ENCODE results near the gene LNPEP. TPM values are rescaled to one million over a fixed set of nuclear protein-coding genes. Genes with fewer than 3 reads are reported as not detected.

Gene LNPEP
- total and polyA plus RNA-seq, 2 of the 4 experiments (the other 2 are of a cell fraction): 3.6 to 27.4 TPM

DNA sequence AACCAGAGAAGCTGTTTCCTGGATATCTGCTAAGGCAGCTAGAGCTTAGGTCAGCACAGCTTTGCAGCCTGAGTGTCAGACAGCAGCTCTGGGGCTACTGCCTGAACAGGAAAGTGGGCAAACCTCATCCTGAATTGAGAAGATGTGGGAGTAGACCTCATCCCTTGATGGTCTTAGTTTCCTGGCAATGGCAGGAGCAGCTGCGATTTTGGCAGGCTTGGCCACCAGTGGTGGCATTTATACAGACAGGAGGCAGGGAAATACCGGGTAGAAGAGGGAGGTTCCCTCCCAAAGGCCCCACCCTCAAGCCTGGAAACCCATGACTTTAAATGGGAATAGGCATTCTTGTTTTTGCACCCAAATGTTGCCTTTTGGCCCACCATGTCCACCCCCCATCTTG, 136.8 kb downstream of the LNPEP start:
- H3K4me1 ChIP-seq (ENCODE audit: control insufficient read depth, insufficient read depth, low read length): no peaks in the 10 kb centered on the region
- H2BK120ac ChIP-seq (ENCODE audit: low read depth, low read length): no peak overlapping the region
- H2BK20ac ChIP-seq (ENCODE audit: low read depth, low read length): no peak overlapping the region
- H3K4me2 ChIP-seq (ENCODE audit: low read depth, low read length): no peak overlapping the region
- H2AK9ac ChIP-seq (replicated peaks; ENCODE audit: low read depth, low read length, poor library complexity): no peak overlapping the region
- no peak overlapping the region for H4K5ac ChIP-seq (ENCODE audit: low read depth, low read length)
- H3K27ac ChIP-seq (ENCODE audit: insufficient read depth, low read length): no peak overlapping the region
- H4K91ac ChIP-seq (ENCODE audit: insufficient read depth, low read depth, low read length): no peak overlapping the region
- ChIA-PET CTCF (no interaction called here), POLR2A (ENCODE audit: unreplicated experiment) (no interaction called here)
- no peaks in the 10 kb centered on the region for H3K9me3 ChIP-seq (ENCODE audit: control insufficient read depth, insufficient read depth, low read length)
- TF ChIP-seq RAD21 (IDR thresholded peaks at IDR 0.05; ENCODE audit: low read length) (no peak), FOS (IDR thresholded peaks at IDR 0.05; ENCODE audit: low read depth, low read length) (no peak), CEBPB (IDR thresholded peaks at IDR 0.05; ENCODE audit: low read depth, low read length) (no peak), NFE2L2 (IDR thresholded peaks at IDR 0.05; ENCODE audit: low read depth, low read length) (no peak), BHLHE40 (IDR thresholded peaks at IDR 0.05; ENCODE audit: low read depth, low read length) (no peak), MXI1 (IDR thresholded peaks at IDR 0.05; ENCODE audit: borderline replicate concordance, low read depth, low read length) (no peak)
- TF ChIP-seq, protein P1, sequence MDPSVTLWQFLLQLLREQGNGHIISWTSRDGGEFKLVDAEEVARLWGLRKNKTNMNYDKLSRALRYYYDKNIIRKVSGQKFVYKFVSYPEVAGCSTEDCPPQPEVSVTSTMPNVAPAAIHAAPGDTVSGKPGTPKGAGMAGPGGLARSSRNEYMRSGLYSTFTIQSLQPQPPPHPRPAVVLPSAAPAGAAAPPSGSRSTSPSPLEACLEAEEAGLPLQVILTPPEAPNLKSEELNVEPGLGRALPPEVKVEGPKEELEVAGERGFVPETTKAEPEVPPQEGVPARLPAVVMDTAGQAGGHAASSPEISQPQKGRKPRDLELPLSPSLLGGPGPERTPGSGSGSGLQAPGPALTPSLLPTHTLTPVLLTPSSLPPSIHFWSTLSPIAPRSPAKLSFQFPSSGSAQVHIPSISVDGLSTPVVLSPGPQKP (IDR thresholded peaks at IDR 0.05; ENCODE audit: borderline replicate concordance, low read depth, low read length): no peak
- H3K9me1 ChIP-seq (ENCODE audit: insufficient read depth, low read length): no peaks in the 10 kb centered on the region
- H3K36me3 ChIP-seq (ENCODE audit: control insufficient read depth, insufficient read depth, low read length): no peaks in the 10 kb centered on the region
- H3K4ac ChIP-seq (ENCODE audit: low read depth, low read length): no peak overlapping the region
- H4K8ac ChIP-seq (ENCODE audit: low read depth in 2 of 2, low read length in 2 of 2): no peak overlapping the region
- no peak overlapping the region for H3K4me3 ChIP-seq (ENCODE audit: insufficient read depth, low read depth, low read length)
- intact Hi-C loops (cut with micrococcal nuclease) (no loop called here), in situ Hi-C loops (cut with MboI; ENCODE audit: low sequenced_read_pairs) (no loop called here), dilution Hi-C loops (cut with HindIII; ENCODE audit: low sequenced_read_pairs, unreplicated experiment) (no loop called here)
- H3K14ac ChIP-seq (replicated peaks; ENCODE audit: low read depth, low read length): no peak overlapping the region
- no peak overlapping the region for H2AK5ac ChIP-seq (ENCODE audit: low read depth, low read length)
- no peak overlapping the region for H3K56ac ChIP-seq (ENCODE audit: extremely low read depth, insufficient read depth, low read length)
- no CpG with 5 or more reads among the region's 2 CpGs for WGBS, 2 experiments (ENCODE audit: extremely low coverage in 2 of 2, insufficient read length in 1 of 2)
- no peak overlapping the region for H2BK15ac ChIP-seq (ENCODE audit: low read depth, low read length)
- DNase-seq (no peak), ATAC-seq (ENCODE audit: low read depth) (no peak)
- no peak overlapping the region for H2AFZ ChIP-seq (replicated peaks; ENCODE audit: low read length, poor library complexity)
- no peak overlapping the region for H3K9ac ChIP-seq (ENCODE audit: low read depth, low read length)
- no peak overlapping the region for H2BK5ac ChIP-seq (ENCODE audit: low read depth, low read length, poor library complexity, severe bottlenecking)
- no peaks in the 10 kb centered on the region for H4K20me1 ChIP-seq (ENCODE audit: insufficient read depth, low read length)
- no peaks in the 10 kb centered on the region for H3K79me1 ChIP-seq (ENCODE audit: low read depth in 1 of 2, low read length in 2 of 2)
- no peak overlapping the region for H3K23ac ChIP-seq (ENCODE audit: low read depth, low read length)
- H3K18ac ChIP-seq (ENCODE audit: low read depth, low read length): no peak overlapping the region
- no peaks in the 10 kb centered on the region; the same call in 1 of the 2 replicates for H3K27me3 ChIP-seq (ENCODE audit: control insufficient read depth, insufficient read depth, low read length)
- BruUV-seq (replicated peaks): no TSS peak
